Breast epithelium (tissue), 3 donors: Measurements from ENCODE around the gene HSPA1B.
"Not testable (repeated sequence)": the region's sequence is repeated elsewhere in the genome, so short reads cannot be mapped to it uniquely, and the experiment has no call there.

Experiments
- POLR2A ChIP-seq: fragments of 450-650 bp; IDR thresholded peaks from one replicate; pipeline ENCODE4 v1.6.1; 2016; ENCODE audit warnings: antibody characterized with exemption, mild to moderate bottlenecking, moderate library complexity
- TF ChIP-seq, protein P1 (sequence below), 3 donors: fragments of 450-650 bp; IDR thresholded peaks; one replicate each; pipeline ENCODE4 v1.5.1; 2016 to 2017; ENCODE audit warnings: antibody characterized with exemption in 3 of 3, mild to moderate bottlenecking in 3 of 3, moderate library complexity in 3 of 3

DNA sequence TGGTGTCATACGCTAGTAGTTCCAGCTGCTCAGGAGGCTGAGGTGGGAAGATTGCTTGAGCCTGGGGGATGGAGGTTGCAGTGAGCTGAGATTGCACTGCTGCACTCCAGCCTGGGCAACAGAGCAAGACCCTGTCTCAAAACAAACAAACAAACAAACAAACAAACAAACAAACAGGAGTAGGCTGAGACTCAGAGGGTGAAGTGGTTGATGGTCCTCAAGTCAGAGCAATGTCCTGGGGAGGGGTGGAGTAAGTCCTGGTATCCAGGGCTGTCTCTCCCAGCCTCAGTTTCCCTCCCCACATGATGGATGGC is 41.1 kb downstream of the HSPA1B start:
- TF ChIP-seq, protein P1, sequence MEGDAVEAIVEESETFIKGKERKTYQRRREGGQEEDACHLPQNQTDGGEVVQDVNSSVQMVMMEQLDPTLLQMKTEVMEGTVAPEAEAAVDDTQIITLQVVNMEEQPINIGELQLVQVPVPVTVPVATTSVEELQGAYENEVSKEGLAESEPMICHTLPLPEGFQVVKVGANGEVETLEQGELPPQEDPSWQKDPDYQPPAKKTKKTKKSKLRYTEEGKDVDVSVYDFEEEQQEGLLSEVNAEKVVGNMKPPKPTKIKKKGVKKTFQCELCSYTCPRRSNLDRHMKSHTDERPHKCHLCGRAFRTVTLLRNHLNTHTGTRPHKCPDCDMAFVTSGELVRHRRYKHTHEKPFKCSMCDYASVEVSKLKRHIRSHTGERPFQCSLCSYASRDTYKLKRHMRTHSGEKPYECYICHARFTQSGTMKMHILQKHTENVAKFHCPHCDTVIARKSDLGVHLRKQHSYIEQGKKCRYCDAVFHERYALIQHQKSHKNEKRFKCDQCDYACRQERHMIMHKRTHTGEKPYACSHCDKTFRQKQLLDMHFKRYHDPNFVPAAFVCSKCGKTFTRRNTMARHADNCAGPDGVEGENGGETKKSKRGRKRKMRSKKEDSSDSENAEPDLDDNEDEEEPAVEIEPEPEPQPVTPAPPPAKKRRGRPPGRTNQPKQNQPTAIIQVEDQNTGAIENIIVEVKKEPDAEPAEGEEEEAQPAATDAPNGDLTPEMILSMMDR (IDR thresholded peaks at IDR 0.05) = not testable (repeated sequence)
- not testable (repeated sequence) for TF ChIP-seq POLR2A
